ENCODE measurements around the gene TSPAN18. TPM values are rescaled to one million over a fixed set of nuclear protein-coding genes. Genes with fewer than 3 reads are reported as not detected.
A peak's percentile ranks its signal among the peaks of the same experiment; 100 is the strongest.

TSPAN18 gene
- total and polyA plus RNA-seq, 2 of the 8 experiments (the other 6 are each of a cell fraction or from before 2014, with no cell fraction given): 5.2 to 10.2 TPM

- no peak for TF ChIP-seq HDAC2 (IDR thresholded peaks at IDR 0.05; ENCODE audit: borderline replicate concordance in 1 of 2, low read depth in 2 of 2, low read length in 2 of 2)
- no peak for TF ChIP-seq CBX5 (IDR thresholded peaks at IDR 0.05; ENCODE audit: low read depth, low read length)
- TF ChIP-seq CTCF (IDR thresholded peaks at IDR 0.05; ENCODE audit: control extremely low read depth in 1 of 3, insufficient read depth in 1 of 3, low read depth in 1 of 3, low read length in 3 of 3): peak; percentile 52 to 79 (median 67)
- no peak for TF ChIP-seq JUND (IDR thresholded peaks at IDR 0.05; ENCODE audit: low read length)
- TF ChIP-seq NRF1 (IDR thresholded peaks at IDR 0.05; ENCODE audit: low read depth, low read length): no peak
- TF ChIP-seq RNF2 (IDR thresholded peaks at IDR 0.05; ENCODE audit: borderline replicate concordance, low read depth, low read length, missing control alignments, poor library complexity, severe bottlenecking): no peak
- TF ChIP-seq, protein P1, sequence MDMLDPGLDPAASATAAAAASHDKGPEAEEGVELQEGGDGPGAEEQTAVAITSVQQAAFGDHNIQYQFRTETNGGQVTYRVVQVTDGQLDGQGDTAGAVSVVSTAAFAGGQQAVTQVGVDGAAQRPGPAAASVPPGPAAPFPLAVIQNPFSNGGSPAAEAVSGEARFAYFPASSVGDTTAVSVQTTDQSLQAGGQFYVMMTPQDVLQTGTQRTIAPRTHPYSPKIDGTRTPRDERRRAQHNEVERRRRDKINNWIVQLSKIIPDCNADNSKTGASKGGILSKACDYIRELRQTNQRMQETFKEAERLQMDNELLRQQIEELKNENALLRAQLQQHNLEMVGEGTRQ (IDR thresholded peaks at IDR 0.05; ENCODE audit: low read length): no peak
- TF ChIP-seq EP300 (IDR thresholded peaks at IDR 0.05; ENCODE audit: borderline replicate concordance in 1 of 2, low read depth in 2 of 2, low read length in 2 of 2): 0 out of 3 replicates have a peak, but pooled peaks of 1 of the 2 experiments have one; percentile 7
- TF ChIP-seq SUZ12 (IDR thresholded peaks at IDR 0.05; ENCODE audit: low read length): no peak
- TF ChIP-seq SIRT6 (IDR thresholded peaks at IDR 0.05; ENCODE audit: low read length): no peak
- TF ChIP-seq SP1 (IDR thresholded peaks at IDR 0.05; ENCODE audit: low read depth, low read length): 0 out of 2 replicates have a peak, but pooled peaks have one; percentile 13
- no peak for TF ChIP-seq CHD1 (IDR thresholded peaks at IDR 0.05; ENCODE audit: low read depth, low read length)
- 0 out of 2 replicates have a peak, but pooled peaks have one; percentile 27 for TF ChIP-seq TBP (IDR thresholded peaks at IDR 0.05; ENCODE audit: low read depth, low read length)
- no peak for TF ChIP-seq TCF12 (IDR thresholded peaks at IDR 0.05; ENCODE audit: low read depth, low read length)
- TF ChIP-seq SIX5 (IDR thresholded peaks at IDR 0.05; ENCODE audit: low read depth, low read length): no peak
Observed at GRCh38 chr11:44911029-44911814, 184.5 kb downstream of the TSPAN18 start (continued).
